ENCODE results near the gene SLC6A19.
"Not testable (repeated sequence)": the region's sequence is repeated elsewhere in the genome, so short reads cannot be mapped to it uniquely, and the experiment has no call there.

Gene SLC6A19

GRCh38 chr5:1265461-1266455 is 64.4 kb downstream of the SLC6A19 start:
- no peak for DNase-seq (ENCODE audit: low read depth in 2 of 2)

GRCh38 chr5:1266791-1267190 is 65.4 kb downstream of the SLC6A19 start:
- DNase-seq (ENCODE audit: low read depth in 2 of 2), result no peak

GRCh38 chr5:1267464-1267863 is 66.1 kb downstream of the SLC6A19 start:
- not testable (repeated sequence) for DNase-seq (ENCODE audit: low read depth in 2 of 2)

GRCh38 chr5:1268056-1268455 is 66.7 kb downstream of the SLC6A19 start:
- DNase-seq (ENCODE audit: low read depth in 2 of 2), result no peak

- DNase-seq (ENCODE audit: low read depth in 2 of 2), result no peak
Measured at GRCh38 chr5:1268666-1269065, 67.3 kb downstream of the SLC6A19 start.

- no peak for DNase-seq (ENCODE audit: low read depth in 2 of 2)
Measured at GRCh38 chr5:1270426-1270825, 69.0 kb downstream of the SLC6A19 start.

- no peak for DNase-seq (ENCODE audit: low read depth in 2 of 2)
Measured at GRCh38 chr5:1270933-1271914, 69.8 kb downstream of the SLC6A19 start.

GRCh38 chr5:1272201-1272600 is 70.8 kb downstream of the SLC6A19 start:
- no peak for DNase-seq (ENCODE audit: low read depth in 2 of 2)

GRCh38 chr5:1273745-1274144 is 72.3 kb downstream of the SLC6A19 start:
- DNase-seq (ENCODE audit: low read depth in 2 of 2), result no peak

- no peak for DNase-seq (ENCODE audit: low read depth in 2 of 2)
Measured at GRCh38 chr5:1274471-1274870, 73.1 kb downstream of the SLC6A19 start.
